Endothelial cell of umbilical vein (primary cell): ENCODE data around the gene KCND1. TPM values are rescaled to one million over a fixed set of nuclear protein-coding genes. Genes with fewer than 3 reads are reported as not detected.
A peak's percentile ranks its signal among the peaks of the same experiment; 100 is the strongest.

Source experiments
- BruUV-seq: library from RNA; stranded (reverse); fragments of 400-500 nt; replicated peaks from 2 replicates; lab custom pipeline; 2021; lab: Mats Ljungman, UMichigan
- CTCF ChIA-PET: fragments of 300-600, 350-600 bp; sonication (Branson Sonifier 250); formaldehyde crosslinking; loops from one replicate; lab custom pipeline; 2021; ENCODE audit warnings: antibody characterized with exemption, inconsistent platforms; lab: Charles Lee
- POLR2A ChIA-PET: fragments of 300-600, 350-600 bp; sonication (Branson Sonifier 250); formaldehyde crosslinking; loops from one replicate; lab custom pipeline; 2021; ENCODE audit warnings: antibody characterized with exemption, inconsistent platforms; lab: Charles Lee
- DNase-seq: peaks from one replicate; pipeline ENCODE4 v3.0.0-alpha.2; 2011; ENCODE audit warnings: low read depth, low spot score
- FAIRE-seq: peaks from 2 replicates; lab custom pipeline; 2011; peaks lifted over from hg19 to GRCh38; lab: Jason Lieb, UNC
- H2AFZ ChIP-seq: 2 replicates; pipeline ENCODE4 v1.6.0; 2012; ENCODE audit warnings: low read depth, low read length, control low read depth, inconsistent platforms
- H3K27ac ChIP-seq: 2 replicates; pipeline ENCODE4 v1.5.1; 2011; ENCODE audit warnings: low read depth, mild to moderate bottlenecking, control low read depth, low read length, moderate library complexity; ENCODE audit not compliant: insufficient read depth
- H3K27me3 ChIP-seq, 2 experiments: 2 replicates each; pipeline versions ENCODE4 v1.6.0 to v1.6.1; 2011; ENCODE audit warnings: low read length in 2 of 2, mixed read lengths in 1 of 2; ENCODE audit not compliant: control insufficient read depth in 2 of 2, insufficient read depth in 2 of 2
- H3K36me3 ChIP-seq, 2 experiments: 2 replicates in 1 of 2; 3 replicates in 1 of 2; pipeline ENCODE4 v1.5.1; 2011; ENCODE audit warnings: low read length in 2 of 2, mild to moderate bottlenecking in 1 of 2, moderate library complexity in 1 of 2; ENCODE audit not compliant: control insufficient read depth in 2 of 2, insufficient read depth in 2 of 2; ENCODE audit errors: extremely low read depth in 1 of 2
- H3K4me1 ChIP-seq: 3 replicates; pipeline ENCODE4 v1.5.1; 2011; ENCODE audit warnings: mild to moderate bottlenecking, low read length; ENCODE audit not compliant: control insufficient read depth, insufficient read depth; ENCODE audit errors: extremely low read depth
- H3K4me2 ChIP-seq: 2 replicates; pipeline ENCODE4 v1.6.1; 2011; ENCODE audit warnings: low read length, control low read depth, mixed read lengths; ENCODE audit not compliant: insufficient read depth
- H3K4me3 ChIP-seq, 3 experiments: fragments of 200-600 bp in 1 of 3; sonication (generic), shearing (Covaris generic) in 1 of 3; replicated peaks in 1 of 3; 2 replicates each; pipeline ENCODE4 v1.5.1; 2011 to 2016; ENCODE audit warnings: control low read depth in 3 of 3, low read length in 3 of 3, mild to moderate bottlenecking in 2 of 3, inconsistent platforms in 1 of 3, low read depth in 1 of 3, moderate library complexity in 1 of 3; ENCODE audit not compliant: insufficient read depth in 1 of 3
- H3K79me2 ChIP-seq: 2 replicates; pipeline ENCODE4 v1.6.0; 2012; ENCODE audit warnings: low read length, inconsistent platforms; ENCODE audit not compliant: control insufficient read depth, insufficient read depth
- H3K9ac ChIP-seq: replicated peaks from 2 replicates; pipeline ENCODE3; 2011; ENCODE audit warnings: low read length, control low read depth; ENCODE audit not compliant: insufficient read depth; ENCODE audit errors: extremely low read depth
- H3K9me1 ChIP-seq: replicated peaks from 3 replicates; pipeline ENCODE4 v1.6.0; 2011; ENCODE audit warnings: mild to moderate bottlenecking, low read length; ENCODE audit not compliant: control insufficient read depth, insufficient read depth; ENCODE audit errors: extremely low read depth
- H3K9me3 ChIP-seq: replicated peaks from 2 replicates; pipeline ENCODE4 v1.5.1; 2012; ENCODE audit warnings: low read length, inconsistent platforms; ENCODE audit not compliant: control insufficient read depth, insufficient read depth
- H4K20me1 ChIP-seq: replicated peaks from 2 replicates; pipeline ENCODE3; 2011; ENCODE audit warnings: mild to moderate bottlenecking, low read length; ENCODE audit not compliant: control insufficient read depth, insufficient read depth; ENCODE audit errors: extremely low read depth
- CTCF ChIP-seq, 2 donors: IDR thresholded peaks; 1 replicate in 1 of 2; 2 replicates in 1 of 2; pipeline ENCODE4 v1.5.1; 2011; ENCODE audit warnings: low read length in 2 of 2, mild to moderate bottlenecking in 2 of 2, moderate library complexity in 2 of 2, control low read depth in 1 of 2, inconsistent platforms in 1 of 2, low read depth in 1 of 2; ENCODE audit not compliant: insufficient read depth in 1 of 2; ENCODE audit errors: extremely low read depth in 1 of 2
- EZH2 ChIP-seq: IDR thresholded peaks from 2 replicates; pipeline ENCODE4 v1.6.1; 2012; ENCODE audit warnings: borderline replicate concordance, low read depth, mild to moderate bottlenecking, moderate library complexity, low read length, inconsistent platforms; ENCODE audit not compliant: severe bottlenecking
- FOS ChIP-seq: IDR thresholded peaks from 2 replicates; pipeline ENCODE4 v1.6.1; 2011; ENCODE audit warnings: mild to moderate bottlenecking, low read length, moderate library complexity, borderline replicate concordance; ENCODE audit not compliant: insufficient read depth
- GATA2 ChIP-seq: IDR thresholded peaks from 2 replicates; pipeline ENCODE4 v1.7.0; 2011; ENCODE audit warnings: low read depth, mild to moderate bottlenecking, moderate library complexity, mixed read lengths, low read length; ENCODE audit not compliant: insufficient read length, insufficient read depth
- JUN ChIP-seq: IDR thresholded peaks from 2 replicates; pipeline ENCODE4 v1.6.1; 2011; ENCODE audit warnings: borderline replicate concordance, low read depth; ENCODE audit not compliant: insufficient read length, insufficient read depth
- MAX ChIP-seq: IDR thresholded peaks from 2 replicates; pipeline ENCODE4 v1.6.1; 2011; ENCODE audit not compliant: insufficient read depth, insufficient read length
- MYC ChIP-seq: IDR thresholded peaks from one replicate; pipeline ENCODE4 v1.6.1; 2011; ENCODE audit warnings: mild to moderate bottlenecking, low read depth, low read length
- POLR2A ChIP-seq: IDR thresholded peaks from 2 replicates; pipeline ENCODE4 v1.6.1; 2012; ENCODE audit warnings: low read depth, mild to moderate bottlenecking, control low read depth, low read length
- POLR2AphosphoS5 ChIP-seq: IDR thresholded peaks from 2 replicates; pipeline ENCODE4 v1.6.1; 2012; ENCODE audit warnings: low read depth, mild to moderate bottlenecking, control low read depth, low read length, moderate library complexity; ENCODE audit not compliant: insufficient read depth
- dilution Hi-C: fragments of 300-500 bp; cut with MboI; formaldehyde crosslinking; loops from one replicate; pipeline ENCODE4 v1.15.0; 2019; ENCODE audit warnings: low sequenced_read_pairs; ENCODE audit not compliant: extremely low pct_ligation_motif_present
- intact Hi-C: fragments of 100-400 bp; cut with micrococcal nuclease; formaldehyde crosslinking; loops from one replicate; pipeline ENCODE4 v1.10.0; 2022
- polyA plus RNA-seq, 4 experiments: library from polyadenylated mRNA; depleted of rRNA in 3 of 4; stranded (reverse) in 3 of 4; unstranded in 1 of 4; fragments of >200 nt; gene quantifications; 2 replicates each; pipeline versions ENCODE4 v1.2.1 to v1.2.3, GENCODE V29; 2011 to 2012; ENCODE audit warnings: missing spikeins in 1 of 4
- total RNA-seq: library from RNA; stranded (reverse); gene quantifications from 2 replicates; pipeline ENCODE4 v1.2.3, GENCODE V29; 2021

The KCND1 gene
- total and polyA plus RNA-seq, 2 donors (not counting 3 experiments of a cell fraction or from before 2014, with no cell fraction given) = 0.54 to 1.3 TPM

DNA sequence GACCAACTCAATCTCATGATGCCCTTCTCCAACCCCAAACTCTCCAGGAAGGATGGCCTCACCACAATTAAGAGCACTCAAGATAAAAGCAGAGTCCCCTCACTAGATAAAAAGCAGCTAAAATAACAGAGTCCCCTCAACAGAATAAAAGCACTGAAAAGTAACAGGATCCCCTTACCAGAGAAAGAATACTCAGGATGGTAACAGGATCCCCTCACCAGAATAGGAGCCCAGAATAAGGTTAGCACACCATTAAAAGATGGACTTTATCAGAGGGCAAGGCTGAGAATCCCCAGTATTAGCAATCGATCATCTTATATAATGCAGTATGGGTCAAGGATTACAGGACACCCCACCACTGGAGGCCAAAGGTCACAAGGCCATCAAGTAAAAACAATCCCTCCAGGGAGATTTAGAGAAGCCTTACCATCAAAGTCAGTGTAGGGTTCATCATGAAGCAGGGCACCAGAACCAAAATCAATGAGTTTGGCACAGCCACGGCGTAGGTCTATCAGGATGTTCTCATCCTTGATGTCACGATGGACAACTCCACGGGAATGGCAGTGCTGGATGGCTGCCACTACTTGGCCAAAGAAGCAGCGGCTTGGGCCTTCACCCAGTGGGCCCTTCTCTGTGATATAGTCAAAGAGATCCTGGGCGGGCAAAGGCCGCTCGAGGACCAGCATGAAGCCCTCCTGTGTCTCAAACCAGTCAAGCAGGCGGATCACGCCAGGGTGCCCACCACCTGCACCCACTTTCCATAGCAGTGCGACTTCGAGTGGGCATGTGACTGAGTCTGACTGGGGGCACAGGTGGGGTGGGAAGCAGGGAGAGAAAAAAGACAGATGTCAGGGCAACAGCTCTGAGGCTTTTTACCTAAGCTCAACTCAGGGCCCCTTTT, 56.8 kb downstream of the KCND1 start:
- H3K4me3 ChIP-seq = no peak overlapping the region
- no TSS peak for BruUV-seq

GRCh38 chrX:48913605-48914366, 57.9 kb downstream of the KCND1 start:
- no peaks in the 10 kb centered on the region for H3K36me3 ChIP-seq
- BruUV-seq = no TSS peak
- no peak overlapping the region for H3K4me2 ChIP-seq
- H3K9me1 ChIP-seq = no peaks in the 10 kb centered on the region
- TF ChIP-seq MYC (no peak), CTCF (IDR thresholded peaks at IDR 0.05; ENCODE audit: extremely low read depth in 1 of 2, insufficient read depth in 1 of 2, low read depth in 1 of 2, low read length in 2 of 2) (no peak), POLR2AphosphoS5 (no peak), FOS (no peak), MAX (no peak), EZH2 (no peak), POLR2A (no peak), JUN (no peak), GATA2 (no peak)
- ChIA-PET POLR2A (no interaction called here), CTCF (no interaction called here)
- no peaks in the 10 kb centered on the region for H3K27me3 ChIP-seq
- H3K27ac ChIP-seq = no peak overlapping the region
- dilution Hi-C loops (no loop called here), intact Hi-C loops (loop anchor here (2.0 kb wide), 1 partner anchor 113 kb away; no protein-coding TSS in a partner anchor)
- H3K4me1 ChIP-seq = peaks cover 11% of the 10 kb centered on the region
- no peak overlapping the region for H3K9ac ChIP-seq
- H3K9me3 ChIP-seq = no peaks in the 10 kb centered on the region
- H2AFZ ChIP-seq = no peak overlapping the region
- peaks cover 19% of the 10 kb centered on the region for H3K79me2 ChIP-seq
- no peaks in the 10 kb centered on the region for H4K20me1 ChIP-seq
- FAIRE-seq = no peak
- no peak for DNase-seq
- H3K4me3 ChIP-seq = no peak overlapping the region

More for the DNA sequence above, 56.8 kb downstream of the KCND1 start:
- H3K9ac ChIP-seq = no peak overlapping the region
- no peaks in the 10 kb centered on the region for H3K9me1 ChIP-seq
- intact Hi-C loops = no loop called here
- FAIRE-seq = peak; percentile 35
- no peak overlapping the region for H3K27ac ChIP-seq
- peaks cover 11% of the 10 kb centered on the region for H3K4me1 ChIP-seq
- CTCF ChIA-PET = no interaction called here
- peaks cover 15% of the 10 kb centered on the region for H3K79me2 ChIP-seq
- H3K4me2 ChIP-seq = no peak overlapping the region
- H2AFZ ChIP-seq = no peak overlapping the region
- no peak for DNase-seq
- no peaks in the 10 kb centered on the region for H4K20me1 ChIP-seq
- no peak for TF ChIP-seq MAX
- no peak for TF ChIP-seq MYC
- H3K36me3 ChIP-seq = no peaks in the 10 kb centered on the region
- dilution Hi-C loops = no loop called here
- POLR2A ChIA-PET = no interaction called here
- no peaks in the 10 kb centered on the region for H3K27me3 ChIP-seq
- H3K9me3 ChIP-seq = no peaks in the 10 kb centered on the region
